GM13977 (cell line): ENCODE results near the gene NOXO1.

Experiments
- DNase-seq: peaks from one replicate; pipeline ENCODE4 v3.0.0; 2012; ENCODE audit warnings: low spot score
- in situ Hi-C: fragments of 300-500 bp; cut with MboI; formaldehyde crosslinking; loops from one replicate; pipeline ENCODE4 v1.12.0; 2022; ENCODE audit warnings: low sequenced_read_pairs, low pct_unique_long_range_greater_than_20kb, mixed read lengths, inconsistent platforms; ENCODE audit not compliant: unreplicated experiment
- TF ChIP-seq, protein P1 (sequence below): IDR thresholded peaks from 2 replicates; pipeline ENCODE4 v1.5.1; 2012; ENCODE audit warnings: mild to moderate bottlenecking, control low read depth; ENCODE audit not compliant: insufficient read depth; ENCODE audit errors: extremely low read depth, missing control alignments

The NOXO1 gene

GRCh38 chr16:2009791-2010510 lies 28.7 kb upstream of the NOXO1 start, which contains the start of gene ZNF598:
Gene ZNF598, minus strand, starts transcription at chr16:2009821.
- in situ Hi-C loops, result no loop called here

DNA sequence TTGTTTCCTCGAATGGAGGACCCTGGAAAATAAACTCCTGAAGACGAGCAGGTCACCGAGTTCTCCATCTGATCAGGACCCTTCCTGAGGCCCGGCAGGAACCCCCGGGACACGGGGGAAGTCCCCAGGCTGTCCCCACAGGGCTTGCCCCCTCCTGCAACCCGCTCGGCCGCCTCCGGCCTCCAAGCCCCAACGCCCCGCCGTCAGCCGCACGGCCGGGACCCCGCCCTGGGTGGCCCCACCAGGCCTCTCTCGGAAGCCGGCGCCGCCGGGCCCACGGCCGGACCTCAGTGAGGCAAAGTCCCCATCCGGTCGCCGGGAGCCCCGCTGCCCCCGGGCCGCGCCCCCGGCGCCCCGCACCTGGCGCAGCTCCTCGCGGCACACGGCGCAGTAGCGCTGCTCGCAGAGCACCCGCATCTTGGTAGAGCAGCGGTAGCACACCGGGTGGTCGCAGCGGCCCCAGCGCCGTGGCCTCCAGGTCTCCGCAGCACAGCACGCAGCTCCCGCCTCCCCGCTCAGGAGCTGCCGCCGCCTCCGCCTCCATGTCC lies 28.0 kb upstream of the NOXO1 start:
- TF ChIP-seq, protein P1, sequence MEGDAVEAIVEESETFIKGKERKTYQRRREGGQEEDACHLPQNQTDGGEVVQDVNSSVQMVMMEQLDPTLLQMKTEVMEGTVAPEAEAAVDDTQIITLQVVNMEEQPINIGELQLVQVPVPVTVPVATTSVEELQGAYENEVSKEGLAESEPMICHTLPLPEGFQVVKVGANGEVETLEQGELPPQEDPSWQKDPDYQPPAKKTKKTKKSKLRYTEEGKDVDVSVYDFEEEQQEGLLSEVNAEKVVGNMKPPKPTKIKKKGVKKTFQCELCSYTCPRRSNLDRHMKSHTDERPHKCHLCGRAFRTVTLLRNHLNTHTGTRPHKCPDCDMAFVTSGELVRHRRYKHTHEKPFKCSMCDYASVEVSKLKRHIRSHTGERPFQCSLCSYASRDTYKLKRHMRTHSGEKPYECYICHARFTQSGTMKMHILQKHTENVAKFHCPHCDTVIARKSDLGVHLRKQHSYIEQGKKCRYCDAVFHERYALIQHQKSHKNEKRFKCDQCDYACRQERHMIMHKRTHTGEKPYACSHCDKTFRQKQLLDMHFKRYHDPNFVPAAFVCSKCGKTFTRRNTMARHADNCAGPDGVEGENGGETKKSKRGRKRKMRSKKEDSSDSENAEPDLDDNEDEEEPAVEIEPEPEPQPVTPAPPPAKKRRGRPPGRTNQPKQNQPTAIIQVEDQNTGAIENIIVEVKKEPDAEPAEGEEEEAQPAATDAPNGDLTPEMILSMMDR, result no peak
- in situ Hi-C loops, result no loop called here
- no peak for DNase-seq

More at GRCh38 chr16:2009791-2010510, 28.7 kb upstream of the NOXO1 start, which contains the start of gene ZNF598:
- TF ChIP-seq, protein P1, result no peak
- DNase-seq, result peak; percentile 98

DNA sequence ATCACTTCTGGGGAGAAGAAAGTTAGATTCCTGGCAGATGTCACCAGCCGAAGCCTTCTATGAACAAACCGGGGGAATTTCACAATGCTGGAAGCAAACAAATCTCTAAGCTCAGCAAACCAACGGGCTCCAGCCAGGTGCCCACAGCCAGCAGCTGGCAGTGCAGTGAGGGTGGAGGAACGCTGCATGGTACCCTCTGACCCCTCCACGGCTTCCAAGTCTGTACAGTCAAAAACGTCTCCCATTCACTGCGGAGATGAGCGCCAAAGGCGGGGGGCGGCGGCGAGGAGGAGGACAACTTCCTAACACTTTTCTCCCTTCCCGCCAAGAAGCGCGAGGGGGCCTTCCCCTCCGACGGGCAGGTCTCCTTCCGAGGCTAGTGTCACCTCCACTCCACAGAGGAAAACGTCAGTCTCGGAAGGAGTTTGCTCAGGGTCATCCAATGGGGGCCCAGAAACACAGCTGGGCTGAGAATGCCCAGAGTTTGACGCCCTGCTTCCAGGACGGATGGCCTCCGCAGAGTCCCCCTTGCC lies 27.4 kb upstream of the NOXO1 start:
- no peak for DNase-seq
- TF ChIP-seq, protein P1, result no peak
- in situ Hi-C loops, result no loop called here

DNA sequence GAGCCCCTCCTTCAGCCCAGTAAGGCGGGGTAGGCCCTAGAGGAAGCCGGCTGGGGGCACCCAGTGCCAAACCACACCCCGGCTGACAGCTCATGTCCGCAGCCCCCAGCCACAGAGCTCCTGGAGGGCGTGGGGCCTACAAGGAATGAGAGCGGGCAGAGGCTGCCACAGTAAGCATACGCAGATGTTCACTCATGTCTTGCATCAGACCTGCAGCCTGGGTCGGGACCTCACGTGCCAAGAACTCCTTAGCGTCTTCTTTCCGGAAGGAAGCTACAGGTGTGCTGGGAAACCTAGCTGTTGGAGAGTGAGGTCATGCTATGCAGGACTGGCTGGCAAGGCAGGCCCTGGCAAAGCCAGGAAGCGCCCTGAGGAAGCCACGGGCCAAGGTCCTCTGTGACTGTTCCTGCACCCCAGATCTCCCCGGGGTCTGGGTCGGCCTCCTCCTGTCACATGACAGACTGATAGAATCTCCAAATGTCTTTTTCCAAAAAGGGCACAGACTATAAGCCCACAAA lies 26.8 kb upstream of the NOXO1 start:
- TF ChIP-seq, protein P1, result no peak
- in situ Hi-C loops, result no loop called here
- DNase-seq, result no peak

DNA sequence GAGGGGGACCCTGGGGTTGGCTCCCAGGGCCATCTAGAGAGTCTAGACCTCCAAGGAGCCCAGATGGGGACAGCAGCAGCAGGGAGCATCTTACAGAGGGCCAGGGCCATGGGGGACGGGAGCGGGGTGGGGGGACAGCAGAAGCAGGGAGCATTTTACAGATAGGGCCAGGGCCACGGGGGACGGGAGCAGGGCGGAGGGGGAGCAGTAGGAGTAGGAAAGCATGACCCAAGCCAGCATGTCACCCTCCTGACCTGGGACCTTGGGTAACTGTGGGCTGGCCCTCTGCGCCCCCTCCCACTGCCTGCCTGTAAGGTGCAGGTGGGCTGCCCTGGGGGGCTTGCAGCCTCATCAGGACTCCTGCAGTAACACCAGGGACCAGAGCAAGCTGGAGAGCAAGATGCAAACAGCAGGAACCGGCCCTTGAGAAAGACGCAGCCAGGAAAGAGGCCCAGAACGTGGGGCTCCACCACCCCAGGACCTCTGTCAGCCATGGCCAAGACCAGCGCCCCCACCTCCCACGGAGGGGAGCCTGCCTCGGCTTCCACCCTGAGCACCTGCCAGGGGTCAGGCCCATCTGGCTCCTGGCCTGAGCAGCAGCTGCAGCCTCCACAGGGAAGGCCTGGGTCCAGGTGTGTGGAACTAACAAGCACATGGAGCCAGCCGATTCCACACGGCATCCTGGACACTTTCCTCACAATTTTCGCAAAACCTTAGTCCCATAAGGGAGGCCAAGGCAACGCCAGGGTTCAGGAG lies 26.0 kb upstream of the NOXO1 start:
- DNase-seq, result no peak
- in situ Hi-C loops, result no loop called here

DNA sequence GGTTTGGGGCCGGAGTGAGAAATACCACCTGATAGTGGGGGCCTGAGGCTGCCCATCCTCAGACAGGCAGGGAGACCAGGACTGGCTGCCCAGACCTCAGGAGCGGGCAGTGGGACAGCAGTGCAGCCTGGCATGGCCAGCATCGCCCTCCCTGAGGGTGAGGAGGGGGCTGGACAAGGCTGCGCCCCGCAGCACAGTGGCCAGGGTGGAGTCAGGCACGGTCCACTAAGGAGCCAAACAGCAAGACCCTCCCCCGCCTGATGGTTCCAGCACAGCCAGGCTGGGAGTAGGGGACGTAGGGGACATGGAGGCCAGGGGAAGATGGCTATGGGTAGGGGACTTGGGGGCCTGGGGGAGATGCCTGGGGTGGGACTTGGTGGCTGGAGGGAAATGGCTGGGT lies 25.0 kb upstream of the NOXO1 start:
- in situ Hi-C loops, result no loop called here
- TF ChIP-seq, protein P1, result no peak
- no peak for DNase-seq

More for the DNA sequence above, 26.0 kb upstream of the NOXO1 start:
- TF ChIP-seq, protein P1, result no peak
